NCI-H774 (cell line): ENCODE measurements around the gene ART1.
"Not testable (repeated sequence)": the region's sequence is repeated elsewhere in the genome, so short reads cannot be mapped to it uniquely, and the experiment has no call there.

Experiments
- DNase-seq: peaks from one replicate; lab custom pipeline; 2025; lab: John Stamatoyannopoulos, UW

ART1 gene

GRCh38 chr11:3644817-3645235 lies at the start of gene ART1:
TSS of gene ART1 (plus strand) at chr11:3645128. CDS start at chr11:3659214, 14,086 bp downstream.
- no peak for DNase-seq

GRCh38 chr11:3597743-3598142 lies 47.2 kb upstream of the ART1 start:
- not testable (repeated sequence) for DNase-seq

- not testable (repeated sequence) for DNase-seq
Measured at GRCh38 chr11:3600201-3600600, 44.7 kb upstream of the ART1 start.

GRCh38 chr11:3604167-3604566 lies 40.8 kb upstream of the ART1 start:
- no peak for DNase-seq

- DNase-seq: no peak
Measured at GRCh38 chr11:3605283-3605662, 39.7 kb upstream of the ART1 start.

GRCh38 chr11:3605771-3606203 lies 39.1 kb upstream of the ART1 start:
- DNase-seq: no peak

GRCh38 chr11:3609416-3610265 lies 35.3 kb upstream of the ART1 start:
- no peak for DNase-seq

- DNase-seq: no peak
Measured at GRCh38 chr11:3610846-3611245, 34.1 kb upstream of the ART1 start.

GRCh38 chr11:3611976-3612678 lies 32.8 kb upstream of the ART1 start:
- DNase-seq: no peak

GRCh38 chr11:3613998-3614741 lies 30.8 kb upstream of the ART1 start:
- DNase-seq: no peak

- no peak for DNase-seq
Measured at GRCh38 chr11:3614742-3615171, 30.2 kb upstream of the ART1 start.

- DNase-seq: no peak
Measured at GRCh38 chr11:3615998-3616397, 28.9 kb upstream of the ART1 start.

- no peak for DNase-seq
Measured at GRCh38 chr11:3616721-3617460, 28.0 kb upstream of the ART1 start.

- DNase-seq: no peak
Measured at GRCh38 chr11:3617990-3618389, 26.9 kb upstream of the ART1 start.

GRCh38 chr11:3622521-3622920 lies 22.4 kb upstream of the ART1 start:
- no peak for DNase-seq

GRCh38 chr11:3623121-3623520 lies 21.8 kb upstream of the ART1 start:
- no peak for DNase-seq

GRCh38 chr11:3623767-3624458 lies 21.0 kb upstream of the ART1 start:
- no peak for DNase-seq

- no peak for DNase-seq
Measured at GRCh38 chr11:3626250-3626960, 18.5 kb upstream of the ART1 start.

GRCh38 chr11:3627291-3627690 lies 17.6 kb upstream of the ART1 start:
- no peak for DNase-seq

GRCh38 chr11:3631331-3631730 lies 13.6 kb upstream of the ART1 start:
- DNase-seq: no peak
